Activated CD8-positive, alpha-beta memory T cell treated with anti-CD3 and anti-CD28 coated beads, Interleukin-2, amount 50 U/mL, for 24 hours (primary cell): Measurements from ENCODE around the gene DAGLA.
"Not testable (repeated sequence)": the region's sequence is repeated elsewhere in the genome, so short reads cannot be mapped to it uniquely, and the experiment has no call there.

Experiments used
- DNase-seq: peaks from one replicate; pipeline ENCODE4 v3.0.0-alpha.2; 2020; ENCODE audit errors: extremely low read depth

The DAGLA gene

DNA sequence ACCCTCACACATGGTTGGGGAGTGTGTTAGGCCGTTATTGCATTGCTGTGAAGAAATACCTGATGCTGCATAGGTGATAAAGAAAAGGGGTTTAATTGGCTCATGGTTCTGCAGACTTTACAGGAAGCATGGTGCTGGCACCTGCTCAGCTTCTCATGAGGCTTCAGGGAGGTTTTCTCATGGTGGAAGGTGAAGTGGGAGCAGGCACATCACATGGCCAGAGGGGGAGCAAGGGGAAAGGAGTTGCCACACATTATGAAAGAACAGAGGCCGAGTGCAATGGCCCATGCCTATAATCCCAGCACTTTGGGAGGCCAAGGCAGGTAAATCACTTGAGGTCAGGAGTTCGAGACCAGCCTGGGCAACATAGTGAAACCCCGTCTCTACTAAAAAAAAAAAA, 19.2 kb upstream of the DAGLA start:
- DNase-seq, result not testable (repeated sequence)

DNA sequence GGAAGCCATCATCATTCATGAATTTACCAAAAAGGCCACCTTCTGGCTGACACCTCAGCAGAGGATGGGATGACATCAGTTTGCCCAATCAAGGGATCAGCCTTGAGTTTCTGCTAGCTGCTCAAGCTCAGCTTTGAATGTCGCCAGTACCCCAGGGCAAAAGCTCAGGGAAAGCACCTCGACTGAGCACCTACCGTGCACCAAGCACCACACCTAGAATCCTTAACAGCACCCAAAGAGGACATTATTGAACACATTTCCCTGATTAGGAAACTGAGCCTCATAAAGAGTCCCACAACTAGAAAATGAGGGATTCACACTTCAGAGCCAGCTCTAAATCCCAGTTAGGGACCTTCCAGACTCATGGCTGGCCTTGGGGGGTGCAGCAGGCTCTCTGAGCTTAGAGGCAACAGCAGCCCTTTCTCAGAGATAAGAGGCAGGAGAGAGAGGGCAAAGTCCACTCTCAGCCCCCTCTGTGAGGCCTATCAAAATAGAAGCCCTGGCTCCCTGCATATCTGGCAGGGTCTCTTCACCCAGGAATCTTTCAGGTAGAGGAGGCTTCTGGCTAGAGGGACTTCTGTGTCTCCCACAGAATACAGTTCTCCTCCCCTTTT, 13.4 kb upstream of the DAGLA start:
- DNase-seq, result no peak

DNA sequence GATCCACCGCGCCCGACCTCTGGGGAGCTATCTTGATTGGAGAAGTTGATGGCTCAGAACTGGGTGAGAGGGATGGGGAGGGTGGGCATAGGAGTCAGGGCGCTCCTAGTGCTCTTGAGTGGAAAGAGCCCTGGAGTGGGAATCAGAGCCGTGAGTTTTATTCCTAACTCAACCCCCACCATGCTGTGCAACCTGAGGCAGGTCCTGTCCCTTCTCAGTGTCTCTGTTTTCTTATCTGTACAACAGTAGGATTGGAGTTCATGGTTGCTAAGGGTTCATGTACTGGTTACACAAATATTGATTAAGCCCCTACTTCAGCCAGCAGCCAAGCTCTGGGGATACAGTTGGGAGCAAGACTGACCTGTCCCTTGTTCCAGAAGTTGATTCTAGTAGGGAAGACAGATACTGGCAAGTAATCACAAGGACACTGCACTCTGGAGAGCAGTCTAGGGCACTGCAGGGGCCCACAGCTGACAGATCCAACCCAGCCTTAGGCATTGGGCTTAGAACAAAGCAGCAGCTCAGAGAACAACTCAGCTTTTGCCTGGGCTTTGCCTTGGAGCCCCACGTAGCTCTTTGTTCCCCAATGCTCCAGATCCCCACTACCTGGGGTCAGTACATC, 12.4 kb upstream of the DAGLA start:
- no peak for DNase-seq

DNA sequence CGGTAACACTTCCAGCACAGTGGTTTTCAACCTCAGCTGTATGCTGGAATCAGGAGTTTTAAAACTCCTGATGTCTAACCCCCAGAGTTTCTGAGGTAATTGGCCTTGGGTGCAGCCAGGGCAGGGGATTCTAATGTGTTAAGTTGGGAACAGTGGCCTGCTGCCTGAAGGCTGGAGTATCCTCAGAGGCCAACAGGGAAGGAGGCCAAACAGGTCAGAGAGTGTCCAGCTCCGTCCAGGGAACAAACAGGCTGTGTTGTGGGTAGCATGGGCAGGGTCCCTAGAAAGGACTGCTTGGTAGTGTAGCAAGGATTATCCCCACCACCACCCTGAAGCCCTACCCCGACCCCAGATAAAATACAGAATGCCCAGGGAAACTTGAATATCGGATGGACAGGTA, 10.8 kb upstream of the DAGLA start:
- DNase-seq, result no peak

DNA sequence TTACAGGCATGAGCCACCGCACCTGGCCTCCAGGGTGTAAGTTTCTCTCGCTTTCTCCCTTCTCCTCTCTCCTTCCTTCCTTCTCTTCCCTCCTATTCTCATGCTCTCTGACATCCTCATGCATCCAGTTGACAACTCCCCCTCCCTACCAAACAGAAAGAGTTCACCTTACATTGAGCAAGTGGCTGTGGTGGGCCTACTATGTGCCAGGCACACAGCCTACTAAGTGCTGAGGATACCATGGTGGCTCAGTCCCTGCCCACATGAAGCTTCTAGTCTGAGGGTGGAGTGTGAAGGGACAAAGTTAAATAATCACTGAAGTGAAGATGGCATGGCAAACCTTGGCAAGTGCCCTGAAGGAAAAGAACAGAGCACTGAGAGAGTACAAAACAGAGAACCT, 9.6 kb upstream of the DAGLA start:
- DNase-seq, result no peak

DNA sequence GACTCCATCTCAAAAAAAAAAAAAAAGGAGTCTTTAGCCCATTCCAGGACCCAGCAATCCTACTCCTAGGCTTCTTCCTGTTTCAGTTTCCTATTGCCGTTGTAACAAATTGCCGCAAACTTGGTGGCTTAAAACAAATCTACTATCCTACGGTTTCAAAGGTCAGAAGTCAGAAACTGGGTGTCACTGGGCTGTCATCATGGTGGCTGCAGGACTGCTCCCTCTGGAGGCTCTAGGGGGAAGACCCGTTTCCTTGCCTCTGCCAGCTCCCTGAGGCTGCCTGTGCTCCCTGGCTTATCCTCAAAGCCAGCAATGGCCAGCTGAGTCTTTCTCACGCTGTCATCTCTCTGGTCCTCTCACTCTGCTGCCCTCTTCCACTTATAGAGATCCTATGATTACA, 8.7 kb upstream of the DAGLA start:
- DNase-seq, result no peak

DNA sequence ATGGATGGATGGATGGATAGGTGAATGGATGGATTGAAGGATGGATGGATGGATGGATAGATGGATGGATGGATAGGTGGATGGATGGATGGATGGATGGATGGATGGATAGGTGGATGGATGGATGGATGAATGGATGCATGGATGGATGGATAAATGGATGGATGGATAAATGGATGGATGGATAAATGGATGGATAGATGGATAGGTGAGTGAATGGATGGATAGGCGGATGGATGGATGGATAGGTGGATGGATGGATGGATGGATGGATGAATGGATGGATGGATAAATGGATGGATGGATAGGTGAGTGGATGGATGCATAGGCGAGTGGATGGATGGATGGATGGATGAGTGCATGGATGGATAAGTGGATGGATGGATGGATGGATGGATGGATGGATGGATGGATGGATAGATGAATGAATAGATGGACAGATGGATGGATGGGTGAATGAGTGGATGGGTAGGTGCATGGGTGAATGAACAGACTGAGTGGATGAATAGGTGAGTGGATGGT, 6.2 kb upstream of the DAGLA start:
- not testable (repeated sequence) for DNase-seq

DNA sequence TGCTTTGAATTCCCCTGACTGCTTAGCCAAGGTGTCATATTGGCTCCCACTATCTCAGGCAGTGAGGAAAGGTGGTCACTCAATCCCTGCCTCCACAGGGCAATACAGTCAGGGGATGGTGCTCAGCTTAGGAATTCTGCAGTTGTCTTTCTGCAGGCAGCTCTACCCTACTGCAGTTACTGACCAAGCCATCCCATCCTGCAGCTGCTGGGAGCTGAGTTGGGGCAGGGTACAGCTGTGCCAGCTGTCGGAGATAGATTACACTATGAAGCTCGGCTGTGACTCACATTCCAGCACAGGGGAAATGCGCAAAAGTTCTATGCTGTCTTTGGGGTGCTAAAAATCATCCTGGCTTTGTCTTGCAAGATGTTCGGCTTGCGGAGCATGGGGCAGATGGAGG, 4.4 kb upstream of the DAGLA start:
- no peak for DNase-seq

DNA sequence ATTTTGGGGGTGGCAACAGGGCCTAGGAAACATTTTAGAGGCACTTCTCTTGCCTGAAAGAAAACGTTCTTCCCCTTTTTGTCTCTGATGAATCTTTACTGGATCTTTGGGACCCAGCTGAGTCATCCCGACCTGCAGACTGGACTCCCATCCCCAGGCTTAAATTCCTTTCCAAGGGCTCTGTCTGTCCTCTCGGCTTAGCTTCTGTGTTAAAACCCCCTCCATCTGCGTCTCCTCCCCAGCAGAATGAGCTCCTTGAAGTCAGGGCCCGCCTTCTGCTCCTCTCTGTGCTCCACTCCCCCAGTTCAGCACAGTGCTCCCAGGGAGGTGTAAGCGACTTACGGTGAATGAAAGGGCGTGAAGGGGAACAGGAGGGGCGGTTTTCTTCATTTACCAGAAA, 895 bp upstream of the DAGLA start:
- no peak for DNase-seq

DNA sequence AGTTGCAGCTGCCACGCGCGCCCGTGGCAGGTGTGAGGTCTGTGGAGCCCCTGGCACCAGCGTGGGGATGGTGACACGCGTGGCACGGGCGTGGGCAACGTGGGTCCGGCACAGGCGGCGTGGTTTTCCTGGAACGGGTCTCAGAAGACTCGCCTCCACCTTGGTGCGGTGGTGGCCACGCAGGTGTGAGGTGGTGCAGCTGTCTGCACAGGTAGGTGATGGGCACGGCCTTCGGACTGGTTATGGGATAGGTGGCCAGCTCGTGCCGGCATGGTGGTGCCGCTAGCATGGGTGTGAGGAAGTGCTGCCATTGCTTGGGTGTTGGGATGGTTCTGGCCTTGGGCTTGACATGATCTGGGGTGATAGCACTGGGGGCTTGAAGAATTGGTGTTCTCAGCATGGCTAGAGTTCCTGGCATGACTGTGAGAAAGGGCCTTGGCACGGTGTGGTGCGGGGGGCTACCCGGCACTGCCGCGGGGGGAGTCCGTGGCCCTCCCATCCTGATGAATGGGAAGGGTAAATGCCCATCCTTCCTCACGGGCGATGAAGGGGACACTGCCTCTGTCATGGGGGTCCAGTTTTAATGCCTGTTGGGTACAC, 531 bp downstream of the DAGLA start:
- DNase-seq, result no peak

DNA sequence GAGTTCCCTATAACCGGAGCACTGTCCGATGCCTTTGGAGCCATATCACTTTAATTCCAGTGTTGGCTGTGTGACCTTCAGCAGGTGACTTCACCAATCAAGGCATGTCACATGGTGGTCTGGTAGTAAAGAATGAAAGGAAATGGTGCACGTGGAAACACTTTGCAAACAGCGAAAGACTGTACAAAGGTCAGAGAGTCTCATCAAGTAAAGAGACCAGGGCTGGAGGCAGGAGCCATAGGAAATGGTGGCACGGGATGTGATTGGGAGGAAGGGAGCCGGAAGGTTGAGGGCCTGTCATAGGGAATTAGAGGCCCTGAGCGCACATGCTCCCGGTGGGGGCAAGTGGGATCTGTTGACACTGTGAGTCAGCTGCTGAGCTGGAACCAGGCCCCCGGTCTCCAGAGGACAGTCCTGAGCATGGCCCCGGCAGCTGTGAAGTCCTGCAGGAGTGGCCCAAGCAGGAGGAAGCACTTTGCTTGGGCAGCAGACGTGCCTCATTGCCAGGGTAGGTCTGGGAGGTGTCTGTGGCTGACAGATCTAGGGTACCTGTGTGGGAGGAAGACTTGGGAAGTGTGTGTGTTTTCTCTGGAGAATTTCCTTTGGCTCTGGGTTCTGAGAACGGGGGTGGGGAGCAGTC, 2.0 kb downstream of the DAGLA start:
- no peak for DNase-seq

DNA sequence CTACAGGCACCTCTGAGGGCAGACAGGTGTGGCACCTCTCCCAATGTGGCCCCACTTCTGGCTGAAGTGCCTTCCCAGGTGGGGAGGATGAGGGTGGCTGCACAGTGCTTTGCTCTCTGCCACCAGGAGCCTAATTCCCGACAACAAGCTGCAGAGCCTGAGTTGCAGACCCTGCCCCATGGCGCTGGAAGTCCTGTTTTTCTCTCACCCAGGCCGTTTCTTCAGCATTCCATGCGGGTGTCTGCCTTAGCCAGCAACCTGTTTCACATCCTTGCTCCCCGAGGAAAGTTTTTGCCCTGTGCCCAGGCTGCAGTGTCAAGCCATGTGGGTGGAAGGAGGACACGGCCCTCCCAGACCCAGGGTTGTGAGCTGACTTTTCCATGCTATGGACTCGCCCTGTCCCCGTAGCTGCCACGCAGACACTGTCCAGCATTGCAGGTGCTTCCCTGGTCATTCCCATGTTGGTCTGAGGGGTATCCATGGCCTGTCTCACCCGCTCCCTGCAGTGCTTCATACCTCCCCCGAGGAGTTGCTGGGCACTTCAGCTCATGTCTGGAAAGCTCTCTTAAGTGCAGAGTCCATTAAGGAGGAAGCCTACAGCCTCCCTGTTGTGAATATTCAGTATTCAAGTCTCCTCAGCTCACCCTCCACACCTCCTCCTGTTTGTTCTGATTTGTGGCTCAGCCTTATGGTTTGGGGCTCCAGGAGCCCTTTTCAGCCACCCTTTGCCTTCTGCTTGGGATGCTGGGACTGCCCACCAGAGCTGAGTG, 2.9 kb downstream of the DAGLA start:
- no peak for DNase-seq

DNA sequence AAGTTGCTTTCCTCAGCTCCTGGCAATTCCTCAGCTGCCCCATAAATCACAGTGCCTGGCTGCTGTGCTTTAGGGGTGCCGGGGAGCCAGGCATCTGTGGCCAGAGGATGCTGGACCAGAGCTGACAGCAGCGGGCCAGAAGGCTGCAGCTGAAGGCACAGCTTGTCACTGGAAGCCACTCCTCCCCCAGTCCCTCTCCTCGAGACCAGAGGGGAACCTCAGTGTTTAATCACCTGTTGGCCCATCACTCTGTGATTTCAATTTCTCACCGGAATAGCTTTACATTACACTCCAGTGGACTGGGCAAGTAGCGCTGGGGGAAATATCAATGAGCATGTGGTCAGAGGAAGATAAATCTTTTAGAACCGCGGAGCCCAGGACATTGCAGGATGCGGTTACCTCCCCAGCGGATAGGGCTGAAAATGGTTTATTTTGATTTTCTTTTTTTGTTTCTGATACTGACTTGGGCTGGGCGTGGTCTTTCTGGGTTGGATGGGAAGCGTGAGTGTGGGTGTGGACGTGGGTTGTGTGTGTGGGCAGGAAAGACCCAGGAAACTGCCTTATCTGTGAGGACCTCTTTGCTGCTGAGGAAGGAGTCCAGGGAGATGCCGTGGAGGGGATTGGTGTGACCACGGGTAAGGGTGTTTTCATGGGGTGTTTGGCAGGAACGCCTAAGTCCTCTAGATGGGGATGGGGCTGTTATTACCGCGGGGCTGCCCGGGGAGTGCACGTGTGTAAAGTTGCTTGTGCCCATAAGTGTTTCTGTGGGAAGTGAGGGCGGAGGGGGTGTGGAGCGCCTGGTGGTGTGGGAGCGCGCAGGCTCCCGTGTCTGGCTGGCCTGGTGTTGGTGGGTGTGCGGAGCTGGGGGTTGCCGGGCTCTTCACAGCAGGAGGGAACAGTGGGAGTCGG, 4.0 kb downstream of the DAGLA start:
- no peak for DNase-seq

DNA sequence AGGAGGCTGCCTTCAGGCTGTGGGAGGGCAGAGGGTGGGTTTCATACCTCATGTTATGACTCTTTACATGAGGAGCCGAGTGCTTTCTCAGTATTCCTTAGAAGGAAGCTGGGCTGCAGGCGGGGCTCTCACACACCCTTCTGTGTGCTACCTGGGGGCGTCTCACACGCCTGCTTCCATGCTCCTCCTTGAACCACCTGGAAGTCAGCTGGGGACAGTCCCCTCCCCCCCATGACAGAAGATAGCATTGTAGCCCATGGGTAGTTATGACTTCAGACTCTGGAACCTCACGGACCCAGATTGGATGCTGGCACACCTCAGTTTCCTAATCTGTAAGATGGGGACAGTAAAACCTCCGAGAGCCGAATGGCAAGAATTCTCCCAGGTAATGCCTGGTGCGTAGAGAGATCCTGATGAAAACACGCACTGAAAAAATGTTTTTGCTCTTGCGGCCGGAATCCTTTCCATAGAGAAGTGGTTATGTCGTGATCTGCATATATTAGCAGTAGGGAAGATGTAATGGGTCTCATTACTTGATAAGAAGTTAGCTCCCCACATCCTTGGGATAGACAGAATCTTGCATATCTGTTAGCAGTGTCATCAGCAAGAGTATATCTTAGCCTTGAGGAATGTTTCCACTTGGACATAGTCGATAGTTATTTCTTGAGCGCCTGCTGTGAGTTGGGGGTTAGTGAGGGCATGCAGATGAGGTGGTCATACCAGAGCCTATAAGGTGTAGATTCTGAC, 4.9 kb downstream of the DAGLA start:
- DNase-seq, result no peak

DNA sequence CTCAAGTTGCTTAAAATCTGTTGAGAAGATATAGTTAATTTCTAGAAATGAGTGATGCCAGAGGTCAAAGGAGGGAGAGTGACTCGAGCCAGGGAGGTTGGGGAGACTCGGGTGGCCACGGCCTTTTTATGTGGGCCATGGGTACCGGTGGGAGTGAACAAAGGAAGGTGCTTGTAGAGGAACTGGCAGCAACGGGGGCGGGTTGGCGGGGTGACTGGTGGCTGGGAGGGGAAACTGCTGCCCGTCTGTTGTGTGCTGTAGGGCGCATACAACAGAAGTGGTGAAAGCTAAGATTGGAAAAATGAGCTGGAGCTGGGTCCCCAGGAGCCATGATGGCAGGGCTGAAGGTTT, 5.4 kb downstream of the DAGLA start:
- no peak for DNase-seq

DNA sequence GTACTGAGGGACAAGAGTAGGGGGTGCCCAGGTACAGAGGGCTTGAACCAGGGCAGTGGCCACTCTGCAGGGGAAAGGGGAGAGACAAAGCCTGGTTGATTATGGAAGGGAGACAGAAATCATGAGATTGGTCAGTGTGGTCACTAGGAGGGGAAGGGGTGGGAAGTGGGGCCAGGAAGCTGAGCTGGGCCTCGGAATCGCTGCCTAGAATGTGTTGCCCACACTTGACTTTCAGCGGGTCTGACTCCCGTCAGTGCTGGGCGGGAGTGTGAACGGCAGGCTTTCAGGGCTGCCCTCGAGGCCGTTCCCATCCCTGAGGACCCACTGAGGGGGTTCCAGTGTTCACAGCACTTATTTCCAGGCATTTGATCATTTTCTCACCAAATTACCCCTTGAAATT, 5.9 kb downstream of the DAGLA start:
- no peak for DNase-seq

DNA sequence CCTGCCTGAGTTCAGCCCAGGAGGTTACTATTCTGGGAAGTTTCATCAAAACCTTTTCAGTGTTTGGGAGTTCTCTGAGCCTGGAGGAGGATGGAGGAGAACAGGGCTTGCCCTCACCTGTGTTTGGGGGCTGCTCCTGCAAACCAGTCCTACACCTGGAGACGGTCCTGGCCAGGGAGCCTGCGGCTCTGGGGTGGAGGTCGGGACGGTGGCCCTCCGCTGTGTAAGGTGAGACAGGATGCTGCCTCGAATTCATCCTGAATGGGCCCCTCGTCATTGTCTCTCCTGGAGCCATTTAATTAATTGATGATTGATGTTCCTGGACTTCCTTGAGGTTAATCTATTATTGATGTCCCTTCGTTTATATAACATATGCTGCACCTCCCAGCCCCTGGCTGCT, 6.3 kb downstream of the DAGLA start:
- no peak for DNase-seq

DNA sequence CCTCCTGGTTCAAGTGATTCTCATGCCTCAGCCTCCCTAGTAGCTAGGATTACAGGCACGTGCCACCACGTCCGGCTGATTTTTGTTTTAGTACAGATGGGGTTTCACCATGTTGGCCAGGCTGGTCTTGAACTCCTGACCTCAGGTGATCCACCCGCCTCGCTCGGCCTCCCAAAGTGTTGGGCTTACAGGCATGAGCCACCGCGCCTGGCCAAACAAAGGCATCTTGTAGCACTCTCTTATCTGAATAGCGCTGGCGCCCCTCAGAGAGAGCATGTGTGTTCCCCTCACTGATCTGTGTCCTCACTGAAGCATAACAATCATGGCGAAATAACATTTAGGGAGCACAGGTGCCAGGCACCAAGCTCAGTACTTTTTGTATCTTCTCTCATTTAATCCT, 7.2 kb downstream of the DAGLA start:
- no peak for DNase-seq

DNA sequence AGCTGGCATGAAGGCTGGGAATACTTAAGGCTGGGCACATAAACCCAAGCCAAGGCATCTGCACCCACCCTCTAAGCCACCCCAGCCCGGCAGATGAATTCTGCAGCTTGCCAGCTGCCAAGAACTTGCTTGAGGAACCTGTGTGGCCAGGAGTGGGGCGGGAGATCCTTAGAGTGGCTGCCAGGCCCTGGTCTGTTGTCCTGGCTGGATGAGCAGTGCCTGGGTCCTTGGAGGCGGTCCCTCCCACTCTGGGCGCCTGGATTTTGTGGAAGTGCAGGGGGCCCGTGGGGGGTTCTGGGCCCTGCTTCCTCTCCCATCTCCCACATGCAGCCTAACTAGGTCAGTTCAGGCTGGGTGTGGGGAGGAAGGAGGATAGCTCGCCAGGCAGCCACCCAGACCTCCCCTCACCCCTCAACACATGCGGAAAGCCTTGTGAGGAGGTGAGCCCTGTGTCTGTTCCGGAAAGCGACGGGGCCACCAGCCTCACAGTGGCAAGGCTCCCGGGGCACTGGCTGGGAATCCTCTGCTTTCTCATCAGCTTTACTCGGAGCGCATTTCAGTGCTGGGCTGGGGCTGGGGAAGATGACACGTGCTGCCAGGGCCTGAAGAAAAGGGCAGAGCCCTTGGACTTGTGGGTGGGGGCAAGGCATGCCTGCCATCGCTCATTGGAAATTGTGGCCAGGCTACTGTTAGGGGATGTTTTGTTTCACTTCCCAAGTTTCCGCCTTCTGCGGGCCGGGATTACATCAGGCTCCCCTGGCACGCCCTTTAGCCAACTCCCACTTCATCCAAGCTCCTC, 8.4 kb downstream of the DAGLA start:
- no peak for DNase-seq

DNA sequence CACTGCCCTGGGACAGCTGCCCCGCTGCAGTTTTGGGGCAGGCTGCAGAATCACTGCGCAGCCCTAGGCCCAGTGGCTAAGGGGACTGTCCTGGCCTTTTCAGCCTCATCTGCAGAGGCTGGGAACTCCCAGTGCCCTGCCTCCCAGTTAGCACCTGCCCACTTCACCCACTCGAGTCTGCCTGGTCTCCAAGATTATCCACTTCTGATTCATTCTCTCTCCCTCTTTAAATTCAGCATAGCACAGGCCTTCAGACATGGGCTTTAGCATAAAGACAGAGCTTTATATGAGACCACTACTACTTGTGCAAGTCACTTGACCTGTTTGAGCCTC, 8.9 kb downstream of the DAGLA start:
- DNase-seq, result no peak
